GM18519 (cell line): ENCODE results near the gene ZFYVE28.

ENCODE experiments used
- ATAC-seq: cut with Tn5 transposase; IDR thresholded peaks from one replicate; pipeline ENCODE4 v1.9.1; 2021; ENCODE audit warnings: mild to moderate bottlenecking, moderate library complexity; ENCODE audit not compliant: unreplicated experiment, low FRiP score

ZFYVE28 gene

DNA sequence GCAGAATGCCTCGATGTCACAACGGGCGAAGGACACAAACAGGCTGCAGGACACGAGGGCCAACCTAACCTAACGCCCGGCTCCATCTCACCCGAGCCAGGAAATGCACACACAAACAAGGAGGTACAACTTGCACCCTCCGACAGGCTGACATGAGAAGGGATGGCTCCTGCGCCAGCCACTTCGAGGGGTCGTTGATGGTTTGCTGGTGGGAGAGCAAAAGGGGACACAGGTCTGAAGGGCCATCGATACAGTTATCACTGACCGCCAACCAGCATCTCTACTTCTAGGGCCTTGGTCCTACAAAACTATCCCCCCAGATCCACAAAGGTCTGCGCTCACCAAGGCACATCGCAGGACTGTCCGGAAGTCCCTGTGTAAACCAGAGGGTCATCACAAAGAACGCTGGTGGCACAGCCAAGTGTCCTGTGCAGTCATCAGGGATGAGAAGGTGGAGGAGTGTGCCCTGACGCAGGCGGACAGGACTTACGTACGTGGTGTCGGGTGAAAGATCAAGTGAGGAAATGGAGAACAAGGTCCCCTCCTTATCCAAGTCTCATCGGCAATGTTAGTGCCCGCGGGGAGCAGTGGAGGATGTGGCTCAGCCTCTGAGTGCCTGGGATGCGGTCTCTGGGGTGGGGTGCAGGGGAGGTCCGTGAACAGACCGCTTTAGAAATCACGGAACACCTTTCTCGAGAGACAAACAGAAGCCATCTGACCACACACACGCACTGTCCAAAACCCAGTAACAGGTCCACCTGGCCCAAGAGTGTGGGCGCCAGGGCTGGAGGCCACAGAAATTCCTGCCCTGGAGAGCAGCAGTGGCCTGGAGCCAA is 163.6 kb downstream of the ZFYVE28 start:
- ATAC-seq, result no peak

DNA sequence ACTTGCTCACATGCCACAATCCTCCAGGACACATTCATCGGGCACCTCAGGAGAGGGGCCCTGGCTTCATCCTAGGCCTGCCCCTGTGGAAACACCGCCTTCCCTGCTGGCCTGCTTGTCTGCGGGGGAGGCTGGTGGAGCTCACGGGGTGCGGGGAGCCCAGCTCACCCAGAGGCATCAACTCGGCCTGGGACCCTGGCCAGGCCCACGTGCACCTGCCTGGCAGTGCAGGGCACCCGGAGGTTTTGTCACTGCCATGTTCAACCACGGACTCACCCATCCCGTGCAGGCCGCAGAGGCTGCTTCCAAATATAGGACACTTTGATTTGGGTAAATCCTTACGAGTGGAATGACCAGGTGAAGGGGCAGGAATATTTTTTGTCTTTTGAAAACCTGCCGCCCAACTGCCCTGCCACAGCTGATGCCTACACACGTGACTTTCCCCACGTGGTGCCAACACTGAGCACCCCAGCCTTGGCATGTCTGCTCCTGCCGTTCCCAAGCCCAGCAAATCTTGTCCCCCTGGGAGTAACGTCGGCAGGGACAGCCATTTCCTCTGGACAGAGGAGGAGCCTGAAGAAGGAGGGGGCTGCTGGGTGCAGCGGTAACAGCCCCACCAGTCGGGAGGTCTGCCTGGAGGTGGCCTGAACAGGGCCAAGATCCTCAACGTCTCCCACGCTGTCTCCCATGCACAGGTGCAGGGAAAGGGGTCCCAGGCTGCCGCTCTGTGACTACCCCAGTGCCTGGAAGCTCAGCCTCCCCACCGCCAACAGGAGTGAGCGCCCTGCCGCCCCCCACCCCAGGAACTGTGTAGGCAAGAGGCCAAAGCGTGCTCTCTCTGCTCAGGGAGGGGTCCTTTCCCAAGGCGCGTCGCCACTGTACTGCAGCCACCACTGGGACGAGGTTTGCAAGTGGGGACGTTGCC is 165.0 kb downstream of the ZFYVE28 start:
- ATAC-seq, result no peak

DNA sequence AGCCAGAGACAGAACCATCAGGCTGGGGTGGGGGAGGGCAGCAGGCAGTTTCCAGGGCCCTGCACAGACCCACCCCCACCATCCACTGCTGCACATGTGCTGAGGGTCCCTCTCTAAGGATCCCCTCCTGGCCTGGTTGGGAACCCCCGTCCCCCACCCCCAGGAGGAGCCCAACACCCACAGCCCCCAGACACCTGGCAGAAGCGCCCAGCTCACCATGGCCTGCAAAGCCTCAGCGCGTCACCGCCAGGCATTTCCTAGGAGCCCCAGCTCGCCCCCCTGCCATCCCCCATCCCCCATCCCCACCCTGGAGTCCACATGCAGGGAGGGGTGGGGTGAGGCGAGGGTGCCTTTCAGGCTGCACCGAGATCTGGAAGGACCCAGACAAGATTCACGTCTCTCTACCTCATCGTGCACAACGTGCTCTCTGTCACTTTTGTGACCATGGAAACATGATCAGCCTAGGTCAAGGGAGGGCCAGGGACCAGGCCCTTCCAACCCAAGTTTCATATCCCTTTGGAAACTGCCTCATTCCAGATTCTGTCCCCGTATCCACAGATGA is 165.8 kb downstream of the ZFYVE28 start:
- no peak for ATAC-seq

DNA sequence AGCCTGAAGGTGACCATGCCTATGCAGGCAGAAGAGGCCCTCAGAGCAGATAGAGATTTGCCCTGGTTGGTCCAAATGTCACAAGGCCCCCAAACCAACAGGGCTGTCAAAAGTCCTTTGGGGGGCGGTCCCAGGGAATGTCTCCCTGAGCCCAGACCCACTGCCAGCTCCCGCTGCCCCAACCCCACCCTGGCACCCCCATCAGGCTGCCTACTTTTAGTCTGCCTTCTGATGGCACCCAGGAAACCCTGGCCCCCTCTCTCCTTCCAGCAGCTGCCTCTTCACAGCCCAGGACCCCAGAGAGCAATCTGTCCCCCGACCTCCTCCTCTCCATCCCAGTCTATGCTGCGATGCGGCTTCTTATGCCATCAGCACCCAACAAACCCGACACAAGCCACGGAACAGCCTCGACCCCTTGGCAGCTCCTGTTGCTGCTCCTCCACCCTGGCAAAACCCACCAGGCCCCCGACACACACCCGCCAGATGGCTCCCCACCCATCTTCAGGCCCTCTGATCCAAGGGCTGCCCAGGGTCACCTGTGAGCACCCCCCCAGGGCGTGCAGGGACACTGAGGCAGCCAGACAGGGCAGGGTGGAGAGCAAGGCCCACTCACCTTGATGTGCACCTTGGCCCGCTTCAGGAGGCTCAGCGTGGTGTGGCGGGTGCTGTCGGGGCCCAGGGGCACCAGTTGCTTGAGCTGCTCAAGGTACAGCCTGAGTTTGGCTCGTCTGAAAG is 166.5 kb downstream of the ZFYVE28 start:
- ATAC-seq, result no peak

DNA sequence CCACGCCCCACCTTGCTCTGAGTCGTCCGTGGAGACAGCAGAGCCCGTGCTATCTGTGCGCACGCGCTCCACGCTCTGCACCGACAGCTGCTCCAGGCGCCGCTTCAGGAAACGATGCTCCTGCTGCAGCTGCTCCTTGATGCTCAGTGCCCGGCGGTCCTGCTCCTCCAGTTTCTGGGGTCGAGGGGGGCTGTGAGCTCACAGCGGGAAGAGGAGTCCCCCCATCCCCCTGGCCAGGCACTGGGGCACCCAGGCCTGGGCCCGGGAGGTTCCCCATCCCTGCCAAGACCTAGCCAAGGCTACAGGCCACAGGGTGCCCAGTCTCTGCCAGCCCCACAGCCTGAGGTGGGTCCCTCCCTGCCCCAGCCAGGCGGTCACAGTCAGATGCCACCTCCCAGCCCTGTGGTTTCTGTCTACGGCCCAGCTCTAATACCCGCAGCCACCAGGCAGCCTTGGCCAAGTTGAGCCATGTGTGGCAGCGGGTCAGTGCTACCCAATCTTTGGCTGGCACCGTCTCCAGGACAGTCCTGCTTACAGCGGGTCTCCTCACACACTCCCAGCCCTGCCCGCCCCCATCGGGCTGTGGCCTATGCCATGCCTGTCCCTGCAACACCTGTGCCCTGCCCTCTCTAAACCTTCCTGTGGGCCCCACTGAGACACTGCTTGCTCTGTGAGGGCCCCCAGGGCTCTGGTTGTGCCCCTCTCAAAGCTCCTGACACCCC is 167.2 kb downstream of the ZFYVE28 start:
- ATAC-seq, result no peak

DNA sequence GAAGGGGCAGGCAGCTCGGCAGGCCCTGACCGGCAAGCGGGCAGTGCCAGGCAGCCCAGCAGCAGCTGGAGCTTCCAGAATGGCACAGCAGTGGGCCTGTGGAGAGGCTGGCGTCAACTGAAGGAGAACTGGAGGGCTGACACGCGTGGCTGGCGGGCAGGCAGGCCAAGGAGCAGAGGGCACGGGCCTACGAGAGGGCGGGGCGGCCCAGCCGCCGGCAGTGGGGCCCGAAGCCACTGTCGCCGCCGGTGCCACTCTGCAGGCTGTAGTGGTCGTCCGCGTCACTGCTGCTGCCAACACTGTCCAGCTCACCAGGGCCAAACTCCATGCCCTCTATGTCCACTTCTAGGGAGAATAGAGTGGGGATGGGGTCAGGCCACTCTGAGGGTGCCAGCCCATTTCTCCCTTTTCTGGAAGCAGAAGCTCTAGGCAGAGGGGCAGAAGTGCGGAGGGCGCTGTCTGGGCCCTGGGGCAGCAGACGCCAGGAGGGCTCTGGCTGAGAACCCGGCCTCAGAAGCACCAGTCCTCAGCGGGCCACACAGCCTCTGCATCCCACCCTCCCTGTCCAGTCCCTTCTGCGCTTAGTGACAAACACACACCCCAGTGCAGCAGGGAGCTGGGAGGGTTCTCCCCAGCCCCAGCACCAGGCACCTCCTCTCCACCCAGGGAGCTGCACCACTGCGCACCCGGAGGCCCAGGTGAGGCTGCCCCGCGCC is 167.9 kb downstream of the ZFYVE28 start:
- no peak for ATAC-seq

DNA sequence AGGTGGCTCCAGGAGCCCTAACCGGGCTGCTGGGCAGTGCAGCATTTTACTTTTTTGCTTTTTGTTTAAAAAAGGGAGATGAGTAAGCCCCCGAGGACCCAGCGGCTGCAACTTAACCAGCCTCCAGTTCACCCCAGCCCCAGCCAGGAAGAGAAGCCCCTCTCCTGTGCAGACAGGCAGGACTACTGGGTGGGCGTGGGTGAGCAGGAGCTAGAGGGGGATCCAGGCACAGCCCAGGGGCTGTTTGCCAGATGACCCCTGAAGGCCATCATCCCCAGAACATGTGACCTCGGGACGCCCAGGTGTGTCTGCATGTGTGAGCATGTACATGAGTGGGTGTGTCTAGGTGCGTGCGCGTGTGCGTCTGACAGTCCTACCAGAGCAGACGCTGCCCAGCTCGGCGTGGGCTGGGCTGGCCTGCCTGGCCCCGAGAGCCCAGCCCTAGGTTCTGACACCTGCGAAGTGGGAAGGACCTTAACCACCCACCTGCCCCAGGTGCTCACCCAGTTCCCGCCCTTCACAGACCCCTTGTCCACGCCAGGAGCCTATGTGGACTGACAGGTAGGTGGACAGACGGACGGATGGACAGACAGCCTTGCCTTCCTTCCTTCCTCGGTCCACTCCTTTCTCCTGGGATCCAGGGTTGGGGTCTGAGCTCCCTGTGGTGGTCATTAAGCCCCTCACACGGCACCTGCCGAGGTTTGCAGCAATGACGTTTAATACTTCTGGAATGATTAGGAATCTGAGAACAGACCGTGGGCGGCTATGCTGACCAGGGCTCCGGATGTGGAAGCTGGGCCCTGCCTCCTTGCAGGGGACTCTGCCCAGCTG is 168.7 kb downstream of the ZFYVE28 start:
- no peak for ATAC-seq

DNA sequence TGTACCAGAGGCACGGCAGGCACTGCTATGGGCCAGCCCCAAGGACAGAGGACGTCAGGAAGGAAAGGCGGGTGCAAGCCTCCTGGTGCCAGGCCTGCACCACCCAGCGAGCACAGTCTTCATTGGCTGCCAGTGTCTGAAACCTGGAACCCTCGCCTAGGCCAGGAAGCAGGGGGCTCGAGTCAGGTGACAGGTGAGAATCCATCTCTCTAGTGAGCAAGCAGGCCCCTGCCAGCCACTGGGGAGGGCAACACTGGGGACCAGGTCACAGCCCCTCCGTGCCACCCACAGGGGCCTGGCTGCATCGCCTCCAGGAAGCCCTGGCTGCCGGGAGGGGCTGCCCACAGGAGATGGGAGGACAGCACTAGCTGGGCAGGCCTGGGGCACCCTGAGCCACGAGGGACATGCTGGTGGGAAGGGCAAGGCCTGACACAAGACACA is 169.6 kb downstream of the ZFYVE28 start:
- no peak for ATAC-seq

DNA sequence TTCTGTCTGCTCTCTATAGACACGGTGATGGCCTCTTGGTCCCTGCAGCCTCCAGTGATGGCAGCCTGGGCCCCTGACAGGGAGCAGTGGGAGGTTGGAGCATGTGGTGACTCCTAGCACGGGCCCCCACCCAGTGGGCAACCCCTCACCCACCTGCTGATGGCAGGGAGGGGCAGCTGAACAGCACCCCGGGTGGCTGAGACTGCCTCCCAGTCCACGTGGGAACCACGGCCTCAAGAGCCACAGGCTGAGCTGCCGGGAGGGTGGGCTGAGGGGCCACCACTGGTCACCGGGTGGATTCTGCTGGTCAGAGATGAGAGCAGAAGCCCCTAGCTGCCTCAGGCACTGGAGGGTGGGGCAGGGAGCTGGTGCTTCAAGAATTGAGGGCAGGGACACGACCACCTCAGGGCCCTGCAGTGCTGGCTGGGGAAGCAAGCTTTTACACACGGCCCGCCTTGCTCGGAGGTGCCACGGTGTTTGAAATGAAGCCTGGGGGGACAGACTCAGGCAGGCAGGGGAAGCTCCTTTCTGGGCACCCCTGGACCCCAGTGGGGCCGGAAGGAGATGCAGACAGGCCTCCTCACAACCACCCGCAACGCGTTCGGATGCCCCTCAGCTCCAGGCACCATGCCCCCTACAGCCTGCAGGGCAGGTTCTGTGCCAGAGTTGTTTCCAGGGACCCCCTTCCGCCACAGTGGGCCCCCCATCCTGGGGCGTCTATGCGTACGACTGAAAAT is 170.2 kb downstream of the ZFYVE28 start:
- ATAC-seq, result no peak

DNA sequence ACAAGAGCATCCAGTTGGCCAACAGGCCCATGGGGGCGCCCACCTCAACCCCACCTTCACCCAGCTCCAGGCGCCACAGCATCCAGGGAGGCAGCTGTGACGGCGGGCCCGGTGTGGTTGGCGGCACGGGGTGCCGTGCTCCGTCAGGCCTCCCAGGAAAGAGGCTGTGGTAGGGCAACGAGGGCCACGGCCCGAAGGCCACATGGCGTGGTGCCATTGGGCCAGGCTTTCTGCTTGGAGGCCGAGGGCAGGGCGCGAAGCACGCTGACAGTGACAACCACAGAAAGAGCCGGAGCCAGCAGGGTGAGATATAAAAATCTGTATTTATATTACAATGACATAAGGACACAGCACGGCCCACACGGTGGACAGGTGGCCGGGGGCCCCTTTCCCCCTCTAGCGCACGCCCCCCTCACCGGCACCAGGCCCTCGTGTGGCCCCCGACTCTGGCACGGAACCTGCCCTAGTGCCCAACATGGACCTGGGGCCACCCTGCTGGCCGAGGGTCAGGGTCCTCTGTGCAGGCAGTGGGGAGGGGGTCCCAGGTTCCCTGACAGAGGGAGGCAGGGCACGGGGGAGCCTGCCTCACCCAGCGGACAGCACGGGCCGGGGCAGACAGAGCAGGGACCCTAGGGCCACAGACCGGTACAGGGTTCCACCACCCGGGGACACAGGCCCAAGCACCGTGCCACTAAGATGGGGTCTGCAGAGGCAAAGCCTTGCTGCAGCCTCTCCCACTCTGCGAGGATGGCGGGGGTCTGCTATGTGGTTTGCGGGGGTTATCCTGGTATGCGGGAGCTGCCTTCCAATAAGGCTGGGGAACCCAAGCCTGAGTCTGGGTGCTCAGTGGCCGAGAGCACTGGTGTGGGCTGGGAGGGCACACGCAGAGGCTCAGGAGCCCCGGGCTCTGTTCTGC is 171.1 kb downstream of the ZFYVE28 start:
- no peak for ATAC-seq

DNA sequence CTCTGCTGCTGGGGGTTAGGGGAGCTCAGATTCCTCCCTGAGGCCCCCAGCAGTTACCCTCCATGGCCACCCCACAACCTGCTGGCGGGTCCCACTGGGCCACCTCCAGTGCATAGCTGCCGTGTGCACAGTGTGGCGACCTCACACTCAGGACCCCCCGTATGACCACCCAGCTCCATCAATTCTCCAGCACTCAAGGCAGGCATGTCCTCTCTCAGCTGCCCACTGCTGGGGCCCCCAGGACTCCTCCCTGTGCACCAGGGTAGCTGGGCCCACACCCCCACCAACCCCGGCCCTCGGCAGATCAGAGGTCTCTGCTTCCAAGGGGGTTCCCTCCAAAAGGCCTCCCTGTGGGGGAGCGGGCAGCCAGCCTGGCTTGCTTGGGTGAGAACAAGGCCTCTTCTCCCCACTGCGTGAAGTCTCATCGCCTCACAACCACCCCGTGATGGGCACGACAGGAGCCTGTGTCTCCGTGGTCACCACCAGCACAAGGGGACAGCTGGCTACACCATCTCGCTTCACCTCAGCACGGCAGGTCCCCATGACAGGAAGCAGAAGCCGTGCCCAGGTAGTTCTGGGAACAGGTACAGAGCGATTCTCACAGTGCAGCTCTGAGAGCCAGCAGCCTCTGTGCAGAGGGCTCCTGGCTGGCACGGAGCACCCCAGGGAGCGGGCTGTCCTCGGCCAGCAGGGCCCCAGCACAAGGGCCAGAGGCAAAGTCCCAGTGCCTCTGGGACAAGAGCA is 171.9 kb downstream of the ZFYVE28 start:
- ATAC-seq, result no peak

DNA sequence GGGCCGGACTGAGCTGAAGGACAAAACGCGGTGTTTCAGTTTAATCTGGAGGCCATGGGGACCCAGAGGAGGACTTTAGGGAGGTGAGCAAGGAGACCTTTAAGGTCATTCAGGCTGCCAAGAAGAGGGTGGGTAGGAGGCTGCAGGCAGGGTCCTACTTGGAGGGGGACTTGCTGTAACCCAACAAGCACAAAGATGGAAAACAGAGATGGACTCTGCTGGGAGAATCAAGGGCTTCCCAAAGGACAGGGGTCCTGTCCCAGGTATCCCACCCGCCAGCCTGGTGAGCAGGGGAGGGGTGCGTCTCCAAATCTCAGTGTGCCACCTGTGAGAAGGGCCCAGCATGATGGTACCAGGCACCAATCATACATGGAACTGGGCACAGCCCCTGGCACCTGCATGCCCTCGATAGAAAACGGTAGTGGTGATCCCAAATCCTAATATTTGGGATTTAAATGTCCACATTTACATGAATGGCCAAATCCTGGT is 172.6 kb downstream of the ZFYVE28 start:
- ATAC-seq, result no peak

DNA sequence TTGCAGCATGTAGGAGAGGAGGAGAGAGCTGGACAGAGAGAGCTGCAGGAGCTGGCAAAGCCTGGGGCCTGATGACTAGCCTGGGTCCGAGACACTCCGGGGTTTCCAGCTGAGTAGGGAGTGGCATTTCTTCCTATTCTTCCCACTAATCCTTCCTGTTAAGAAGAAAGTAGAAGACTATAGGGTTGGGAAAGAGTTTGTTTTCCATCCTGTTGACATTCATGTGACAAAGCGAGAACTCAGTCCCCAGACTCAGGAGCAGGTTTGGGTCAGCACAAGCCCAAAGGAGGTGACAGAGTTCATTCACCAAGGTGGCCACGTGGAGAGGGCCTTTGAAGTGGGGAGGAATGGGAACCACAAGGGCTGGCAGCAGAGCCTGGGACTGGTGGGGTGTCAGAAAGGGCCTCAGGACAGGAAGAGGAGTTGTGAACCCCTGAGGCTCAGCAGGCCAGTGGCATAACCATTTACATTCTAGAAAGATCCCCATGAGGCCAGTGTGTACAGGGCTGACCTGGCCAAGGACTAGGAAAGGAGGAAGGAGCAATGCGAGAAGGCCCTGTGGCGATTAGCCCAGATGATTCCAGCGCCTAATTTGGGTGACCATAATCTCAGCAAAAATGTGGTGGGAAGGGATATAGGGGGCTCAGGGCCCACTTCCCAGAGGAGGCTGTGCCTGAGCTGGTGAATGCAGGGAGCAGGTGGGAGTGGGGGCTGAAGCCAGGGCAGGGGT is 173.2 kb downstream of the ZFYVE28 start:
- no peak for ATAC-seq

DNA sequence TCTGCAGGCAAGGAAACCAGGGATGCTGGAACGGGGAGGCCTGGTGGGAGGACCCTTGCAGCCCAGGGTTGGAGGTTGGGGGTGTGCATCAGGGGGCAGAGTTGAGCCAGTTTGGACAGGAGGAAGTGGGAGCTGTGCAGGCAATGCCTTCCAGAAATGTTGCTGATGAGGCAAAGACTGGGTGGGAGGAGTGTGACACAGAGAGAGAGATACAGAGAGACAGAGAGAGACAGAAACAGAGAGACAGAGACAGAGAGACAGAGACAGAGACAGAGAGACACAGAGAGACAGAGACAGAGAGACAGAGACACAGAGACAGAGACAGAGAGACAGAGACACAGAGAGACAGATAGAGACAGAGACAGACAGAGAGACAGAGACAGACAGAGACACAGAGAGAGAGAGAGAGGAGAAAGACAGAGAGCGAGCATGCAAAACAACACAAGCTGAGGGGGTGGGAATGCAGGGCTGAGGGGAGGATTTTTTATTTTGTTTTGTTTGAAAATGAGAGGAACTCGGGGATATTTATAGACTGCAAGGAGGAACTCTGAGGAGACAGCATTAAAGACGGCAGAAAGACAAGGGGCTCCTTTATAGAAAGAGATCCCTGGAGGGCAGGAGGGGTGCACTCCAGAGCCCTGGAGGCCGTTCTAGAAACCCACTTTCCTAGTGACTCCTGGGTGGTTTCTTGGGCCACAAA is 174.6 kb downstream of the ZFYVE28 start:
- ATAC-seq, result no peak
